K562 (cell line): ENCODE results near the gene AMDHD2. TPM values are rescaled to one million over a fixed set of nuclear protein-coding genes. Genes with fewer than 3 reads are reported as not detected.
A peak's percentile ranks its signal among the peaks of the same experiment; 100 is the strongest.

Source experiments
- ATAC-seq: fragments of 200-7000 bp; cut with Tn5 transposase; 3 replicates; pipeline ENCODE4 v1.9.1; 2020; ENCODE audit warnings: moderate library complexity
- BruUV-seq: library from RNA; stranded (reverse); fragments of 400-500 nt; replicated peaks from 2 replicates; lab custom pipeline; 2021; lab: Mats Ljungman, UMichigan
- CTCF ChIA-PET: fragments of 300-600 bp; formaldehyde crosslinking; extraction: SDS; loops from one replicate; lab custom pipeline; 2021; ENCODE audit warnings: low intra/inter-chr PET ratio; lab: Yijun Ruan, JAX
- POLR2A ChIA-PET: fragments of 300-600, 350-650 bp; sonication (Branson Sonifier 250); formaldehyde crosslinking; extraction: SDS; loops from one replicate; lab custom pipeline; 2021; ENCODE audit warnings: antibody characterized with exemption, inconsistent platforms; lab: Yijun Ruan, JAX
- DNase-seq, 4 experiments: peaks; one replicate each; pipeline versions ENCODE4 v3.0.0 to v3.0.0-alpha.2; 2011 to 2018; ENCODE audit warnings: low spot score in 3 of 4, mixed read lengths in 3 of 4; ENCODE audit errors: extremely low read depth in 1 of 4
- FAIRE-seq: peaks from 2 replicates; lab custom pipeline; 2011; peaks lifted over from hg19 to GRCh38; lab: Jason Lieb, UNC
- H2AFZ ChIP-seq: 2 replicates; pipeline ENCODE4 v1.6.0; 2011; ENCODE audit warnings: low read depth, low read length, control low read depth, inconsistent platforms
- H3K27ac ChIP-seq: fragments of 200-600 bp; 3 replicates; pipeline ENCODE4 v1.8.0; 2011; ENCODE audit warnings: low read depth, mild to moderate bottlenecking, control low read depth, inconsistent platforms, low read length, moderate library complexity, mixed read lengths; ENCODE audit errors: extremely low read depth
- H3K27me3 ChIP-seq, 2 experiments: fragments of 300-600 bp in 1 of 2; 2 replicates in 1 of 2; 3 replicates in 1 of 2; pipeline versions ENCODE4 v1.6.0 to v1.8.0; 2011; ENCODE audit warnings: inconsistent platforms in 2 of 2, low read length in 2 of 2, mild to moderate bottlenecking in 1 of 2, mixed read lengths in 1 of 2, moderate library complexity in 1 of 2; ENCODE audit not compliant: control insufficient read depth in 2 of 2, insufficient read depth in 2 of 2
- H3K36me3 ChIP-seq: fragments of 300-600 bp; 3 replicates; pipeline ENCODE4 v1.8.0; 2011; ENCODE audit warnings: mild to moderate bottlenecking, low read length, inconsistent platforms; ENCODE audit not compliant: control insufficient read depth, insufficient read depth
- H3K4me1 ChIP-seq, 2 experiments: fragments of 200-600 bp in 1 of 2; replicated peaks in 1 of 2; 2 replicates in 1 of 2; 3 replicates in 1 of 2; pipeline versions ENCODE4 v1.5.1 to v1.8.0; 2011; ENCODE audit warnings: inconsistent platforms in 2 of 2, low read length in 2 of 2, mild to moderate bottlenecking in 1 of 2, mixed read lengths in 1 of 2, moderate library complexity in 1 of 2; ENCODE audit not compliant: control insufficient read depth in 2 of 2, insufficient read depth in 2 of 2
- H3K4me2 ChIP-seq: 2 replicates; pipeline ENCODE4 v1.6.1; 2011; ENCODE audit warnings: low read length, control low read depth, inconsistent platforms, mixed read lengths; ENCODE audit not compliant: insufficient read depth
- H3K4me3 ChIP-seq: fragments of 200-600 bp; sonication (generic), shearing (Covaris generic); 2 replicates; pipeline ENCODE4 v1.5.1; 2016; ENCODE audit warnings: control low read depth, inconsistent platforms
- H3K79me2 ChIP-seq: fragments of 200-600 bp; 3 replicates; pipeline ENCODE4 v1.8.0; 2011; ENCODE audit warnings: low read length, inconsistent platforms; ENCODE audit not compliant: control insufficient read depth, insufficient read depth
- H3K9ac ChIP-seq, 2 experiments: 2 replicates each; pipeline versions ENCODE4 v1.6.0 to v1.6.1; 2011; ENCODE audit warnings: low read depth in 2 of 2, low read length in 2 of 2, control low read depth in 1 of 2, inconsistent platforms in 1 of 2, mild to moderate bottlenecking in 1 of 2, mixed read lengths in 1 of 2; ENCODE audit not compliant: insufficient read depth in 1 of 2
- H3K9me1 ChIP-seq: one replicate; pipeline ENCODE4 v1.6.0; 2011; ENCODE audit warnings: inconsistent platforms, mild to moderate bottlenecking, low read length, moderate library complexity; ENCODE audit not compliant: control insufficient read depth, insufficient read depth
- H3K9me3 ChIP-seq: replicated peaks from 2 replicates; pipeline ENCODE4 v1.5.1; 2011; ENCODE audit warnings: low read depth, low read length, inconsistent platforms; ENCODE audit not compliant: control insufficient read depth, insufficient read depth
- H4K20me1 ChIP-seq: replicated peaks from 2 replicates; pipeline ENCODE4 v1.6.1; 2011; ENCODE audit warnings: low read length, inconsistent platforms, mixed read lengths; ENCODE audit not compliant: control insufficient read depth, insufficient read depth
- ETS2 ChIP-seq: IDR thresholded peaks from 2 replicates; pipeline ENCODE4 v1.6.1; 2016; ENCODE audit warnings: borderline replicate concordance, missing genetic modification characterization, mild to moderate bottlenecking, moderate library complexity, missing compliant biosample characterization; ENCODE audit not compliant: poor library complexity, severe bottlenecking
- HSF4 ChIP-seq: fragments of 250-450 bp; sonication (Bioruptor Pico); IDR thresholded peaks from 2 replicates; pipeline ENCODE4 v2.1.2; 2022; ENCODE audit warnings: mild to moderate bottlenecking, moderate library complexity, borderline replicate concordance
- MYBL2 ChIP-seq, 2 experiments: fragments of 450-650 bp in 1 of 2; sonication (generic) in 1 of 2; formaldehyde crosslinking in 1 of 2; IDR thresholded peaks; 2 replicates each; pipeline versions ENCODE4 v1.6.1 to v1.8.1; 2017 to 2022; ENCODE audit warnings: borderline replicate concordance in 1 of 2, inconsistent platforms in 1 of 2, low read depth in 1 of 2, mild to moderate bottlenecking in 1 of 2, missing genetic modification reagents in 1 of 2, moderate library complexity in 1 of 2
- MYC ChIP-seq, 2 experiments: fragments of 250-450 bp in 1 of 2; sonication (Bioruptor Pico) in 1 of 2; IDR thresholded peaks; 2 replicates each; pipeline versions ENCODE4 v1.5.1 to v1.6.1; 2012 to 2021; ENCODE audit warnings: low read depth in 2 of 2, borderline replicate concordance in 1 of 2, improper control_type of control experiment in 1 of 2, low read length in 1 of 2, mild to moderate bottlenecking in 1 of 2, moderate library complexity in 1 of 2
- PCBP2 ChIP-seq: fragments of 200-400 bp; formaldehyde crosslinking; IDR thresholded peaks from 2 replicates; pipeline ENCODE4 v1.6.1; 2018; ENCODE audit warnings: low read length, low read depth, mild to moderate bottlenecking, moderate library complexity; ENCODE audit not compliant: poor library complexity, severe bottlenecking
- SNRNP70 ChIP-seq: fragments of 200-400 bp; formaldehyde crosslinking; optimal IDR thresholded peaks from 2 replicates; pipeline ENCODE3; 2017; ENCODE audit warnings: low read depth, low read length
- ZNF384 ChIP-seq: IDR thresholded peaks from 2 replicates; pipeline ENCODE4 v1.6.1; 2012; ENCODE audit warnings: low read depth, low read length, improper control_type of control experiment
- WGBS: fragments of 100-300 bp; shearing (Covaris generic); methylation state at CpG from one replicate; pipeline ENCODE4 v1.1.6; 2016; ENCODE audit warnings: low coverage, mixed read lengths; ENCODE audit not compliant: insufficient coverage; ENCODE audit errors: missing lambda C conversion rate; 5-methylcytosine and 5-hydroxymethylcytosine counted together
- in situ Hi-C: fragments of 300-500 bp; cut with MboI; formaldehyde crosslinking; loops from 4 replicates; pipeline ENCODE4 v1.15.0; 2018; ENCODE audit warnings: inconsistent platforms, mixed read lengths
- intact Hi-C: fragments of 100-400 bp; cut with micrococcal nuclease; formaldehyde crosslinking; loops from 2 replicates; pipeline ENCODE4 v1.14.2; 2022
- polyA plus RNA-seq, 8 experiments: library from polyadenylated mRNA; depleted of rRNA in 4 of 8; stranded (reverse) in 5 of 8; unstranded in 3 of 8; fragments of >200 nt; fragmentation: Nextera tagmentation in 2 of 8; fragmentation: Illumina TruSeq in 1 of 8; extraction: Ambion mirVana in 2 of 8; extraction: Trizol in 1 of 8; gene quantifications; 2 replicates each; pipeline versions ENCODE4 v1.2.1 to v1.2.3, GENCODE V29; 2011 to 2014; ENCODE audit warnings: inconsistent platforms in 1 of 8, missing spikeins in 1 of 8
- total RNA-seq, 7 experiments: library from RNA; depleted of rRNA in 6 of 7; stranded (reverse); fragments of >200 nt in 6 of 7; fragmentation: Illumina TruSeq in 2 of 7; extraction: Trizol in 2 of 7; gene quantifications; 2 replicates each; pipeline versions ENCODE4 v1.2.1 to v1.2.3, GENCODE V29; 2011 to 2021; ENCODE audit warnings: low replicate concordance in 1 of 7
- TF ChIP-seq, protein P1 (sequence below): fragments of 450-650 bp; IDR thresholded peaks from one replicate; pipeline ENCODE4 v1.6.1; 2018; ENCODE audit warnings: mild to moderate bottlenecking, moderate library complexity; ENCODE audit not compliant: partially characterized antibody

Gene AMDHD2
- total and polyA plus RNA-seq, 9 of the 15 experiments (the other 6 are each of a cell fraction or from before 2014, with no cell fraction given), result 0.38 to 56.9 (median 18.3) TPM; not detected in 1

DNA sequence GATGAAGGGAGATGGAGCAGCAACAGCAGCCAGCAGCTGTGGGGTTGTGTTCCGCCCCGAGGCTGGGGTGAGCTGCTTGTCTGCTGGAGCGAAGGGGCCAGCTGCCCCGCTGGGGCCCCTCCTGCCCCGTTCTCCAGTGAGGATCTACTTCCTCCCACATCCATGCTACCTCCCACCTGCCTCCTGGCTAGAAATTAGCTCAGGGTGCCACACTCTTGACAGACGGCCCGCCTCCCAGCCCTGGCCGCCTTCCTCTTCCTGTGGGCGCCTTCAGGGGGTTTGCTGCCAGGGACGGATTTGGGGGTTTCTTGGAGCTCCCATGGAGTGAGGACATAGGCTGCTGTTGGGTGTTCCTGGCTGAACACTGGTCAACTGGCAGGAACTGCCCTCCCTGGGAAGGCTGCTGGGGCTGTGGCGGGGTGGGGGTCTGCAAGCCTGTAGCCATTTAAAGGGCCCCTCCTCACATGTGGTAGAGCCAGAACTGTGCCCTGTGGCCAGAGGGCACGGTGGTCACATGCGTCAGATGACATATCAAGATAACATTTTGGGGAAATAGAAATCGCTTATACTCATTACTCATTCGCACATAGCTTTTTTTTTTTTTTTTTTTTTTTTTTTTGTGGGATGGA is 32.2 kb upstream of the AMDHD2 start:
- ChIA-PET CTCF (no interaction called here), POLR2A (interaction anchor here (0.5 to 2.4 kb wide), 4 partner anchors 8 to 119 kb away, joined by 3 to 8 read pairs (median 3); no protein-coding TSS in a partner anchor)
- Histone ChIP-seq H3K27ac (no peak overlapping the region), H3K9ac (peak overlapping the region in 1 of 2 experiments; percentile 72; a peak in 2 of 4 replicates), H3K36me3 (peaks cover 32% of the 10 kb centered on the region; the same call in 2 of the 3 replicates), H3K4me3 (no peak overlapping the region), H3K9me1 (no peaks in the 10 kb centered on the region), H4K20me1 (peaks cover 5% of the 10 kb centered on the region; the same call in 1 of the 2 replicates), H3K9me3 (no peaks in the 10 kb centered on the region), H3K79me2 (peaks cover 61% of the 10 kb centered on the region), H2AFZ (no peak overlapping the region), H3K27me3 (no peaks in the 10 kb centered on the region), H3K4me1 (peaks cover 21 to 66% of the 10 kb centered on the region in 2 experiments), H3K4me2 (no peak overlapping the region)
- 84% methylated on average over 13 of the region's 15 CpGs for WGBS
- in situ Hi-C loops, result no loop called here
- intact Hi-C loops, result no loop called here
- DNase-seq (no peak), ATAC-seq (no peak), FAIRE-seq (no peak)
- TF ChIP-seq PCBP2 (no peak), ZNF384 (0 out of 2 replicates have a peak, but pooled peaks have one; percentile 17), MYC (IDR thresholded peaks at IDR 0.05; ENCODE audit: low read depth, low read length) (no peak), MYC (CRISPR knock-in tag; IDR thresholded peaks at IDR 0.05; ENCODE audit: borderline replicate concordance, low read depth) (no peak), SNRNP70 (no peak), MYBL2 (IDR thresholded peaks at IDR 0.05; ENCODE audit: low read depth) (no peak), MYBL2 (CRISPR knock-in tag; IDR thresholded peaks at IDR 0.05; ENCODE audit: borderline replicate concordance) (no peak), ETS2 (no peak), HSF4 (CRISPR knock-in tag) (no peak)
- TF ChIP-seq, protein P1, sequence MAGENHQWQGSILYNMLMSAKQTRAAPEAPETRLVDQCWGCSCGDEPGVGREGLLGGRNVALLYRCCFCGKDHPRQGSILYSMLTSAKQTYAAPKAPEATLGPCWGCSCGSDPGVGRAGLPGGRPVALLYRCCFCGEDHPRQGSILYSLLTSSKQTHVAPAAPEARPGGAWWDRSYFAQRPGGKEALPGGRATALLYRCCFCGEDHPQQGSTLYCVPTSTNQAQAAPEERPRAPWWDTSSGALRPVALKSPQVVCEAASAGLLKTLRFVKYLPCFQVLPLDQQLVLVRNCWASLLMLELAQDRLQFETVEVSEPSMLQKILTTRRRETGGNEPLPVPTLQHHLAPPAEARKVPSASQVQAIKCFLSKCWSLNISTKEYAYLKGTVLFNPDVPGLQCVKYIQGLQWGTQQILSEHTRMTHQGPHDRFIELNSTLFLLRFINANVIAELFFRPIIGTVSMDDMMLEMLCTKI, result no peak
- no TSS peak for BruUV-seq
